T follicular helper cell (primary cell): ENCODE data around the gene DIAPH2.

Source experiments
- DNase-seq: peaks from one replicate; pipeline ENCODE4 v3.0.0-alpha.2; 2020; ENCODE audit warnings: low read depth

DIAPH2 gene

GRCh38 chrX:96971812-96972211, 287.2 kb downstream of the DIAPH2 start:
- DNase-seq, result no peak

GRCh38 chrX:96978906-96979305, 294.3 kb downstream of the DIAPH2 start:
- no peak for DNase-seq

GRCh38 chrX:96979766-96980165, 295.1 kb downstream of the DIAPH2 start:
- DNase-seq, result no peak

- DNase-seq, result no peak
Observed at GRCh38 chrX:96982161-96982560, 297.5 kb downstream of the DIAPH2 start.

GRCh38 chrX:96984538-96984937, 299.9 kb downstream of the DIAPH2 start:
- no peak for DNase-seq

- DNase-seq, result no peak
Observed at GRCh38 chrX:96985046-96985445, 300.4 kb downstream of the DIAPH2 start.

GRCh38 chrX:96987228-96987627, 302.6 kb downstream of the DIAPH2 start:
- no peak for DNase-seq

GRCh38 chrX:96989830-96990571, 305.4 kb downstream of the DIAPH2 start:
- no peak for DNase-seq

GRCh38 chrX:96994093-96994492, 309.5 kb downstream of the DIAPH2 start:
- no peak for DNase-seq

GRCh38 chrX:96997196-96997595, 312.6 kb downstream of the DIAPH2 start:
- no peak for DNase-seq

GRCh38 chrX:97000682-97001368, 316.2 kb downstream of the DIAPH2 start:
- no peak for DNase-seq

GRCh38 chrX:97006167-97006566, 321.5 kb downstream of the DIAPH2 start:
- DNase-seq, result no peak

- no peak for DNase-seq
Observed at GRCh38 chrX:97009391-97009790, 324.7 kb downstream of the DIAPH2 start.

GRCh38 chrX:97011540-97011939, 326.9 kb downstream of the DIAPH2 start:
- DNase-seq, result no peak

- DNase-seq, result no peak
Observed at GRCh38 chrX:97016106-97016505, 331.5 kb downstream of the DIAPH2 start.

GRCh38 chrX:97021680-97022079, 337.0 kb downstream of the DIAPH2 start:
- DNase-seq, result no peak

GRCh38 chrX:97026406-97026805, 341.8 kb downstream of the DIAPH2 start:
- no peak for DNase-seq

GRCh38 chrX:97027384-97027922, 342.8 kb downstream of the DIAPH2 start:
- no peak for DNase-seq

- DNase-seq, result no peak
Observed at GRCh38 chrX:97030463-97030862, 345.8 kb downstream of the DIAPH2 start.

GRCh38 chrX:97030947-97031346, 346.3 kb downstream of the DIAPH2 start:
- DNase-seq, result no peak

- no peak for DNase-seq
Observed at GRCh38 chrX:97039363-97040029, 354.9 kb downstream of the DIAPH2 start.

- DNase-seq, result no peak
Observed at GRCh38 chrX:97045470-97045869, 360.8 kb downstream of the DIAPH2 start.

GRCh38 chrX:97046867-97047266, 362.2 kb downstream of the DIAPH2 start:
- no peak for DNase-seq
